Measurements from ENCODE around the gene SCCPDH.

- TF ChIP-seq, protein P1, sequence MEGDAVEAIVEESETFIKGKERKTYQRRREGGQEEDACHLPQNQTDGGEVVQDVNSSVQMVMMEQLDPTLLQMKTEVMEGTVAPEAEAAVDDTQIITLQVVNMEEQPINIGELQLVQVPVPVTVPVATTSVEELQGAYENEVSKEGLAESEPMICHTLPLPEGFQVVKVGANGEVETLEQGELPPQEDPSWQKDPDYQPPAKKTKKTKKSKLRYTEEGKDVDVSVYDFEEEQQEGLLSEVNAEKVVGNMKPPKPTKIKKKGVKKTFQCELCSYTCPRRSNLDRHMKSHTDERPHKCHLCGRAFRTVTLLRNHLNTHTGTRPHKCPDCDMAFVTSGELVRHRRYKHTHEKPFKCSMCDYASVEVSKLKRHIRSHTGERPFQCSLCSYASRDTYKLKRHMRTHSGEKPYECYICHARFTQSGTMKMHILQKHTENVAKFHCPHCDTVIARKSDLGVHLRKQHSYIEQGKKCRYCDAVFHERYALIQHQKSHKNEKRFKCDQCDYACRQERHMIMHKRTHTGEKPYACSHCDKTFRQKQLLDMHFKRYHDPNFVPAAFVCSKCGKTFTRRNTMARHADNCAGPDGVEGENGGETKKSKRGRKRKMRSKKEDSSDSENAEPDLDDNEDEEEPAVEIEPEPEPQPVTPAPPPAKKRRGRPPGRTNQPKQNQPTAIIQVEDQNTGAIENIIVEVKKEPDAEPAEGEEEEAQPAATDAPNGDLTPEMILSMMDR (IDR thresholded peaks at IDR 0.05; ENCODE audit: insufficient read depth, low read length) = no peak
- TF ChIP-seq POLR2AphosphoS5 (IDR thresholded peaks at IDR 0.05; ENCODE audit: low read depth) (no peak), GABPA (IDR thresholded peaks at IDR 0.05; ENCODE audit: low read depth) (no peak)
Measured at GRCh38 chr1:246815693-246816270, 91.6 kb downstream of the SCCPDH start.

All from HL-60 (cell line).